Activated CD4-positive, alpha-beta T cell treated with anti-CD3 and anti-CD28 coated beads, Interleukin-2, amount 10 ng/mL, durations not matched to agents 7 days and 5 days (primary cell): ENCODE measurements around the gene SUN5. TPM values are rescaled to one million over a fixed set of nuclear protein-coding genes. Genes with fewer than 3 reads are reported as not detected.
"Not testable (repeated sequence)": the region's sequence is repeated elsewhere in the genome, so short reads cannot be mapped to it uniquely, and the experiment has no call there.

Experiments
- CTCF ChIA-PET: fragments of 350-600 bp; sonication (Branson Sonifier 250); formaldehyde crosslinking; loops from one replicate; lab custom pipeline; 2021; ENCODE audit warnings: antibody characterized with exemption; lab: Charles Lee
- POLR2A ChIA-PET: fragments of 350-600 bp; sonication (Branson Sonifier 250); formaldehyde crosslinking; loops from one replicate; lab custom pipeline; 2021; ENCODE audit warnings: antibody characterized with exemption; lab: Charles Lee
- DNase-seq: peaks from one replicate; pipeline ENCODE4 v3.0.0-alpha.2; 2020
- H3K27ac Mint-ChIP-seq: one replicate; pipeline ENCODE4 v1.8.0; 2021; ENCODE audit warnings: mild to moderate bottlenecking, moderate library complexity, mixed read lengths
- H3K27me3 Mint-ChIP-seq: one replicate; pipeline ENCODE4 v1.8.0; 2021; ENCODE audit warnings: mixed read lengths
- H3K36me3 Mint-ChIP-seq: one replicate; pipeline ENCODE4 v1.8.0; 2021; ENCODE audit warnings: low read depth, mixed read lengths
- H3K4me1 Mint-ChIP-seq: one replicate; pipeline ENCODE4 v1.8.0; 2021; ENCODE audit warnings: mixed read lengths
- H3K4me3 Mint-ChIP-seq: one replicate; pipeline ENCODE4 v1.8.0; 2021; ENCODE audit warnings: mild to moderate bottlenecking, moderate library complexity, mixed read lengths
- H3K9me3 Mint-ChIP-seq: one replicate; pipeline ENCODE4 v1.8.0; 2021; ENCODE audit warnings: mixed read lengths
- total RNA-seq, 2 experiments: library from RNA; stranded (reverse); gene quantifications; one replicate each; pipeline ENCODE4 v1.2.3, GENCODE V29; 2021

The SUN5 gene
- total RNA-seq, 2 experiments from 2014 or later, result not detected

DNA sequence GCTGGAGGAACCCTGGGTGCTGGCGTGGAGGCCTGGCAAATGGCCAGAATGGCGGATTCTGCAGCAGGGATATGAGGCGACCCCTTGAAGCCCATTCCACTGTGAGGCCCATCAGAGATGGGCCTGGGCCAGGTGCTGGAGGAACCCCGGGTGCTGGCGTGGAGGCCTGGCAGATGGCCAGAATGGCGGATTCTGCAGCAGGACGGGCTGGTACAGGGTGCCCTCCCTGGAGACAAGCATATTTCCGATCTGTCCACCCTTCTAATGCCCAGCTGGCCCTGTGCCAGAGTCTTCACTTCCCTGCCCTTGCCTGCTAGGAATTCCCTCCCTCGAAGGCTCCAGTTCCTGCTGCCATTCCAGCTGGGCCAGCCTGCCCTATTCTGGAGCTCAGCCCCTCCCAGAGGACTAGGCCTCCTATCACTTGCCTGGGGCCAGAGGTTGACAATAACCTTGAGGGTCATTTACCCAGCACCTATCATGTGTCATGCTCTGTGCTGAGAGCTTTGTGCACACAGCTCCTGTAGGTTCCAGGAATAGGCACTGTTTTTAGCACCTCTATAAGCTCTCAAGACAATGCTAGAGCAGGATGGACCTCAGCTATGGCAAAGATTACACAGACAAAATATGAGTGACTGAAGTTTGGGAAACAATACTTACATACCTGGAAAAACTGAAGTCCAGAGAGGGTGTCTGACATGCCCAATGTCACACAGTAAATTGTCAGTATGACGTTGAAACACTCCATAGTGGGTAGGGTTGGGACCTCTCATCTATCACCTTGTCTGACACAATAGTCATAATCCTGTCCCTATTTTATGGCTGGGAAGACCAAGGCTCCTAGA, 21.4 kb downstream of the SUN5 start:
- Mint-ChIP-seq H3K9me3 (no peaks in the 10 kb centered on the region), H3K27me3 (no peaks in the 10 kb centered on the region), H3K36me3 (no peaks in the 10 kb centered on the region), H3K4me1 (no peaks in the 10 kb centered on the region), H3K27ac (no peak overlapping the region), H3K4me3 (no peak overlapping the region)
- ChIA-PET POLR2A (no interaction called here), CTCF (interaction anchor here (0.7 to 1.2 kb wide), 3 partner anchors 8 to 23 kb away, joined by 3 to 7 read pairs (median 4); no protein-coding TSS in a partner anchor)
- no peak for DNase-seq

DNA sequence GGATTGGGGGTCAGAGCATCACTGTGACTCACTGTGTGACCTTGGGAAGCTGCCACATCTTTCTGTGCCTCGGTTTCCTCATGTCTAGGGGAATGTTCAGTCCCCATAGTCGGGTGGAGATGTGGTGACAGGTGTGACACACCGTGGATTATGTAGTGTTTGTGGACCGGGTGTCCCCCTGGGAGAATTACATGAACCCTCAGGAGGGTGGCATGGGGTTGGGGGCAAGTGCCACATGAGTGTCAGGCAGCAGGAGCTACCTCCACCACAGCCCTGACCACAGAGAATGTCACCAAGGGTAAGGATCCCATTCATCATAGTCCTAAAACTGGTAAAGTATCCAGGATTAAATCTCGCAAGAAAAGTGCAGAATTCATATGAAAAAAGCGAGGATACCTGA, 23.2 kb downstream of the SUN5 start:
- Mint-ChIP-seq H3K9me3 (peaks cover 7% of the 10 kb centered on the region), H3K27ac (no peak overlapping the region), H3K4me1 (peaks cover 10% of the 10 kb centered on the region), H3K36me3 (peaks cover 10% of the 10 kb centered on the region), H3K27me3 (no peaks in the 10 kb centered on the region), H3K4me3 (no peak overlapping the region)
- DNase-seq, result no peak
- ChIA-PET CTCF (interaction anchor here (0.5 to 1.2 kb wide), 3 partner anchors 10 to 71 kb away, joined by 3 to 7 read pairs (median 3); no protein-coding TSS in a partner anchor), POLR2A (no interaction called here)

DNA sequence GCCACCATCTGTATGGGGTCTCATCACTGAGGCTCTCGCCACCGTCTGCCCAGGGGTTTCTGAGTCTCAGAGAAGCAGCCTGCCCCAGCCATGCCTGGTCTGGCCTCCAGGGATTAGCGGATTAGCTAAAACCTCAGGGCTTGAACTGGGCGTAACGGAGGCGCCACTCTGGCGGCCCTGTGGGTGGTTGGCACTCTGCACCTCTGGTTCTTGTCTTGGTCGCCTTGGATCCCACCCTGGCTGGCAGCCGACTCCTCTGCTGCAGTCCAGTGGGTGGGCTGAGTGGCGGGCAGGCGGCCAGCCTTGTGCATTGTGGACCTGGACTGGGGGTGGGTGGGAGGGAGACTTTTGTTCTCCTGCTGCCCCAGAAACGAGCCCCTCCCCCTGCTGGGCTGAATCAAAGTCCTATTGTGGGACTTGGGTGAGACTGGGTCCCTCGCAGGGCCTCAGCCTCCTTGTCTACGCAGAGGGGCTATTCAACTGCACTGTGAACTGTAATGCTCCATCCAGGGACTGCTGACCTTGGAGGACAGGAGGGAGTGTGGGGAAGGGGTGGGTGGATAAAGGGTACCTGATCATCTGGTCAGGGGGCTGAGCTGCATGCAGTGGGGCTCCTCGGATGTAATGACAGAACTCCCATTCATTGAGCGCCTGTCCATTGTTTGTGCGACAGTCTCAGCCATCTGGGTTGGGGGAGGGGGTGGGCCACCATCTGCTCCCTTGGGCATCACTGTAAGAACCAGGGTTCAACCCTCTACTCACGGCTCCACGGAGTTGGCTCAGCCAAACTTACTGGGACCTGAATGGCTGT, 23.9 kb downstream of the SUN5 start:
- no peak overlapping the region for H3K4me3 Mint-ChIP-seq
- H3K4me1 Mint-ChIP-seq, result peaks cover 14% of the 10 kb centered on the region
- H3K36me3 Mint-ChIP-seq, result peaks cover 16% of the 10 kb centered on the region
- no peaks in the 10 kb centered on the region for H3K27me3 Mint-ChIP-seq
- peaks cover 12% of the 10 kb centered on the region for H3K9me3 Mint-ChIP-seq
- DNase-seq, result no peak
- POLR2A ChIA-PET, result no interaction called here
- no peak overlapping the region for H3K27ac Mint-ChIP-seq
- CTCF ChIA-PET, result no interaction called here

DNA sequence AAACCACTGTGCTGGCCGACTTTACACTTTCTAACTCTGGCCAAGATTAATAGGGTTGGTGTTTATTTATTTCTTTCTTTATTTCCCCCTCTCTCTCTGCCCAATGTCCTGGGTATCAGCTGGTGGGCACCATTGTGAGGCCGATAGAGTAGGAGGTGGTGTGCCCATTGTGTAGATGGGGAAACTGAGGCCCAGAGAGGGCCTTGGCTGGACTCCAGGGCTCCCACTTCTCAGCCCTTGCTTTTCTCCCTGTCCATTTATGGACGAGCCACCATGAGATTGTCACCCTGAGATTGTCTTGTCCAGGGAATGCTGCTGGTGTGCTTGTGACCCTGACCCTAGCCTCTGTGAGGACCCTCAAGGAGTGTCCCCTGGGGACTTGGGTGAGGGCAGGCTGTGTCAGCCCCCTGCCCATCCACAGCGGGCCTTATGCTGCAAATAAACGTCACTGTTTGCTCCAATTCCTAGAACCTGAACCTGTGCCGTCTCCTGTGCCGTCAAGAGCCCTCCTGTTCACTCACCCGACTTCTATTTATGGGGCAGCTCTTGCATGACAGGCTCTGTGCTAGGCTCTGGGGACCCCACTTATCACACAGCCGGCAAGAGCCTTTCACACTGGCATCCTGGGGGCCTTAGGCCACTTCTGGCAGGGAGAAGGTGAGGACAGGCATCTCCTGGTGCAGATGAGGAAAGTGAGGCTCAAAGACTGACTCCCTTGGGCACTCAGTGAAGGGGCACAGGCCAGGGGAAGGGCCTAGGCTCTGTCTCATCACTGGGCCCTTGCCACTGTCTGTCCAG, 24.8 kb downstream of the SUN5 start:
- no peaks in the 10 kb centered on the region for H3K27me3 Mint-ChIP-seq
- DNase-seq, result no peak
- POLR2A ChIA-PET, result no interaction called here
- no peak overlapping the region for H3K27ac Mint-ChIP-seq
- peaks cover 23% of the 10 kb centered on the region for H3K36me3 Mint-ChIP-seq
- CTCF ChIA-PET, result interaction anchor here (3.9 kb wide), 1 partner anchor 13 kb away, joined by 17 read pairs; no protein-coding TSS in a partner anchor
- no peak overlapping the region for H3K4me3 Mint-ChIP-seq
- peaks cover 19% of the 10 kb centered on the region for H3K9me3 Mint-ChIP-seq
- H3K4me1 Mint-ChIP-seq, result peaks cover 14% of the 10 kb centered on the region

DNA sequence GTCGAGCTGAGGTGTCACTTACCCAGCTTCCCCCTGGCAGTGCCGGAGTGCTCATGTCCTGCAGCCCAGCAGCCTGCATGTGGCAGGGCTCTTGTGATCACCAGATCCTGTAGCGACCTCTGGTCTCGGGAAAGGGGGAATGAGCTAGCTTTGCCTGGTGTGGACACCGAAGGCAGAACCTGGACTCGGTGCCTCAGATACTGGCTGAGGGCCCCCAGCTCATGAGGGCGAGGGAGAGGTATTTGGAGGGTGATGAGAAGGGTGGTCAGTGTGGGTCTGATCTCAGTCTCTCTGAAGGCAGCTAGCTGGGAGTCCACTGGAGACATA, 26.3 kb downstream of the SUN5 start:
- Mint-ChIP-seq H3K4me3 (no peak overlapping the region), H3K4me1 (peaks cover 14% of the 10 kb centered on the region), H3K27ac (peak overlapping the region; percentile 19), H3K36me3 (peaks cover 28% of the 10 kb centered on the region), H3K9me3 (peaks cover 19% of the 10 kb centered on the region), H3K27me3 (no peaks in the 10 kb centered on the region)
- no peak for DNase-seq
- POLR2A ChIA-PET, result interaction anchor here (0.6 kb wide), 1 partner anchor 110 kb away, joined by 4 read pairs; no protein-coding TSS in a partner anchor
- CTCF ChIA-PET, result interaction anchor here (0.8 to 3.9 kb wide), 4 partner anchors 9 to 26 kb away, joined by 3 to 17 read pairs (median 7); partner anchors contain the start of gene SUN5

DNA sequence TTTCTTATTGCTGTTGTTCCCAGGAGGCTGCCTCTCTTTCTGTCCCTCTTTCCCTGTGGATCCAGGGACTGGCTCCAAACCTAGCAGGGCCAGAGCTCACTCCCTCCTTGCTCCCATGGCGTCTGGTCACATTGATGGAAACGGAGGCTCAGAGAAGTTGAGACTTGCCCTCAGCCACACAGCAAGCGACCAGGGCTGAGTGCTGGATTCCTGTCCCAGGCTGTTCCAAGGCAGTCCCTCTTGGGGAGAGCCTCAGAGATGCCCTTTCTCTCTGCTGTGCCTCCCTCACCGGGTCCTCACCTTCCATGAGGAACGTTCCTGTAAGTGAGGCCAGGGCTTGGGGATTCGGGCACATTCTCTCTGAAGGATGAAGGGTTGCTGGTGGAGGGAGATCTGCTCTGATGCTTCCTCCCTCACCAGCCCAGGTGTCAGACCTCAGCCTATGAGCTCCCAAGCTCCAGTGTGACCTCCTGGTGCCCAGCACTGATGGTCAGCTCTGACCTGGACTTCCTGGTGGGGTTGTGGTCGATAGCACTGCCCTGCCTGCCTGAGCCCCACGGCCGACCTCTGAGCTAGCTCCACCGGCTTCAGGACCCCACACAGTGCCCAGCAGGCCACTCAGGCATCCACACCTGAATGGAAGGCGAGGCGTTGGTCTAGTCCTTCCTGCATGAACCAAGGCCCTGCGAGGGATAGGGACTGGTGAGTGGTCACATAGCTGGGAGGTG, 26.8 kb downstream of the SUN5 start:
- POLR2A ChIA-PET, result no interaction called here
- Mint-ChIP-seq H3K4me1 (peaks cover 14% of the 10 kb centered on the region), H3K4me3 (no peak overlapping the region), H3K27ac (peak overlapping the region; percentile 28), H3K9me3 (peaks cover 19% of the 10 kb centered on the region), H3K36me3 (peaks cover 30% of the 10 kb centered on the region), H3K27me3 (no peaks in the 10 kb centered on the region)
- CTCF ChIA-PET, result interaction anchor here (0.8 to 3.9 kb wide), 7 partner anchors 8 to 38 kb away, joined by 3 to 17 read pairs (median 4); partner anchors contain the start of gene SUN5
- DNase-seq, result no peak

DNA sequence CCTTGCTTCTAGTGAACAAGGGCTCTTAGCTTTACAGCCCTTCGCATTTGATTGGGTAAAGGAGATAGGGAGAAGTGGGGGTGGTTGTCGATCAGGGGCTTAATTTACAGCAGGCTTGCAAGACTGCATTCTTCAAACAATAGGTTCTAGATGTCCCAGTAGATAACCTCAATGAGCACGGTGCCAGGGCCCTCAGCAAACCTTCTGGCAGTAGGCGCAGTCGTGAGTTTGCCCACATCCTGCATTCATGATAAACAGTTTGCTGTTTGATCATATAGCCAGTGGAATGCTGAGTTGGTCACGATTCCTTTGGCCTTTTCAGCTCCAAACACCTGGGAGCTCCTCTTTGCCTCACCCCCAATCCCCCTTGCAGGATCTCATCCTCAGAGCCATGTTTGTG, 27.5 kb downstream of the SUN5 start:
- Mint-ChIP-seq H3K4me3 (no peak overlapping the region), H3K27me3 (no peaks in the 10 kb centered on the region), H3K9me3 (peaks cover 19% of the 10 kb centered on the region), H3K4me1 (peaks cover 14% of the 10 kb centered on the region), H3K36me3 (peaks cover 30% of the 10 kb centered on the region), H3K27ac (peak overlapping the region; percentile 28)
- POLR2A ChIA-PET, result no interaction called here
- CTCF ChIA-PET, result interaction anchor here (1.0 to 3.9 kb wide), 6 partner anchors 9 to 39 kb away, joined by 3 to 17 read pairs (median 5); no protein-coding TSS in a partner anchor
- peak; percentile 28 for DNase-seq

DNA sequence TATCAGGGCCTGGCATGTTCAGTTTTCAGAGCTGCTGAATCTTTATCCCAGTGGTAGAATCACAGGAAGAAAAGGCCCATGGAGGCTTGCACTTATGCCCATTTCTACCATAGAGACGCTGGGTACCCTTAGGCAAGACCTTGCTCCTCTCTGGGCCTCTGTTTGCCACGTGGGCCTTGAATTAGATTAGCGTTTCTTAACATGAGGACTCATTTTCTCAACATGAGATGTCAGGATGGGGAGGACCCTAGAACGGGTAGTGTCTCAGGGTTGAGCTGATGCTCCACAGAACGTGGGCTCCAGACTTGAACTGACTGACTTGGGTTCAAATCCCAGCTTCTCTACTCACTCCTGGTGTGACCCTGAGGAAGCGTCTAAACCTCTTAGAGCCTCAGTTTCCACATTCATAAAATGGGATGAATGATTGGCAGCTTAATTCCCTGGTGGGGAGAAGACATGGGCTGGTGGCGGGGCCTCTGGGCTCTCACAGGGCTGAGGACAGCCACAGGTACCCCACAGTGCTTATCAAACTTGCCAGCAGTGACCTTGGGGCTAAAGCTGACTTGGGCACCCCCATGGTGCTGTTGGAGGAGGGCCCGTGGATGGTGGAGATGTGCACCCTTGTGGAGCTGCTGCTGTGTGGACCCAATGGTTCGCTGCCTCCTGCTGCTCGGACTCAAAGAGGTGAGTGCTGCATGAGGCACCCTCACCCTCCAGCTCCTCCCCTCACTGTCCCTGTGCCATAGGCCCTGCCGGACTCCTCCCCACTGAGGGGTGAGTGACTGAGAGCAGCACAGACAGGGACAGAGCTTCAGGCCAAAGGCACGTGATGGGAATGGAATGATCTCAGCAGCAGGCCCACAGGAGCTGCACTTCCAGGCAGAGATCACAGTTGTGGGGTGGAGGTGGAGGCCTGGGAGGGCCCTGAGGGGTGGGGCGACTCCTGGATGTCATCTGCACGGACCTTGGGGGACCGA, 28.2 kb downstream of the SUN5 start:
- no peak for DNase-seq
- ChIA-PET CTCF (interaction anchor here (1.0 to 3.9 kb wide), 8 partner anchors 9 to 39 kb away, joined by 3 to 17 read pairs (median 5); no protein-coding TSS in a partner anchor), POLR2A (no interaction called here)
- Mint-ChIP-seq H3K4me3 (no peak overlapping the region), H3K9me3 (peaks cover 19% of the 10 kb centered on the region), H3K4me1 (peaks cover 14% of the 10 kb centered on the region), H3K27ac (peak overlapping the region; percentile 28), H3K27me3 (no peaks in the 10 kb centered on the region), H3K36me3 (peaks cover 30% of the 10 kb centered on the region)

DNA sequence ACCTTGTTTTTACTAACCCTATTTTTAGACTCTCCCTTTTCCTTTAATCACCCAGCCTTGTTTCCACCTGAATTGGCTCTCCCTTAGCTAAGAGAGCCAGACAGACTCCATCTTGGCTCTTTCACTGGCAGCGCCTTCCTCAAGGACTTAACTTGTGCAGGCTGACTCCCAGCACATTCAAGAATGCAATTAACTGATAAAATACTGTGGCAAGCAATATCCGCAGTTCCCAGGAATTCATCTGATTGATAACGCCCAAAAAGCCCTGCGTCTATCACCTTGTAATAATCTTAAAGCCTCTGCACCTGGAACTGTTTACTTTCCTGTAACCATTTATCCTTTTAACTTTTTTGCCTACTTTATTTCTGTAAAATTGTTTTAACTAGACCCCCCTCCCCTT, 29.1 kb downstream of the SUN5 start:
- peaks cover 19% of the 10 kb centered on the region for H3K9me3 Mint-ChIP-seq
- DNase-seq, H3K27me3 Mint-ChIP-seq, H3K4me3 Mint-ChIP-seq, H3K27ac Mint-ChIP-seq, POLR2A ChIA-PET: not testable (repeated sequence)
- H3K4me1 Mint-ChIP-seq, result peaks cover 16% of the 10 kb centered on the region
- CTCF ChIA-PET, result interaction anchor here (1.3 to 2.9 kb wide), 5 partner anchors 8 to 29 kb away, joined by 3 to 11 read pairs (median 7); no protein-coding TSS in a partner anchor
- H3K36me3 Mint-ChIP-seq, result peaks cover 30% of the 10 kb centered on the region

DNA sequence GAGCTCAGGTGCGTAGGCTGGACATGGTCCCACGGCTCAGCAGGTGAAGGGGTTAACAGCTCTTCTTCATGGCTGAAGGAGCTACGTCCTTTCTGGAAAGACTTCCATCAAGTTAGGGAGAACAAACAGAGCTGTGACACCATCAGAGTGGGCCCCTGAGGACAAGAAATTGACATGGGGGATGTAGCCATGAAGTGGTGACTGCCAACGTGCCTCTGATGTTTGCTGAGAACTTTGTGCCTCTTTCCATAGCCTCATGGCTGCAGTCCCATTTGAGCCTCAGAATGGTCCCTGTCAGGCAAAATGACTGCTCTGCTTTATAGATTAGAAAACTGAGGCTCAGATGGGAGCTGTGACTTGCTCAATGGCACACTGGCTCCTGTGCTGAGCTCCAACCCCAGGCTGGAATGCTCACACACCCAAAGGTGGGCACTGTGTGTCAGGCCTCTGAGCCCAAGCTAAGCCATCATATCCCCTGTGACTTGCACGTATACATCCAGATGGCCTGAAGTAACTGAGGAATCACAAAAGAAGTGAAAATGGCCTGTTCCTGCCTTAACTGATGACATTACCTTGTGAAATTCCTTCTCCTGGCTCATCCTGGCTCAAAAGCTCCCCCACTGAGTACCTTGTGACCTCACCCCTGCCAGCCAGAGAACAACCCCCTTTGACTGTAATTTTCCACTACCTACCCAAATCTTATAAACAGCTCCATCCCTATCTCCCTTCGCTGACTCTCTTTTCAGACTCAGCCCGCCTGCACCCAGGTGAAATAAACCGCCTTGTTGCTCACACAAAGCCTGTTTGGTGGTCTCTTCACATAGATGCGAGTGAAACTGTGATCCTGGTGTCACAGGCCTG, 29.8 kb downstream of the SUN5 start:
- peaks cover 32% of the 10 kb centered on the region for H3K36me3 Mint-ChIP-seq
- H3K9me3 Mint-ChIP-seq, result peaks cover 19% of the 10 kb centered on the region
- POLR2A ChIA-PET, H3K4me3 Mint-ChIP-seq, H3K27ac Mint-ChIP-seq, DNase-seq, H3K27me3 Mint-ChIP-seq: not testable (repeated sequence)
- H3K4me1 Mint-ChIP-seq, result peaks cover 23% of the 10 kb centered on the region
- CTCF ChIA-PET, result interaction anchor here (0.5 to 2.0 kb wide), 7 partner anchors 9 to 399 kb away, joined by 3 to 8 read pairs (median 4); partner anchors contain the start of gene SUN5
